SH-SY5Y (cell line): ENCODE data around the gene PMEPA1.

ENCODE experiments used
- GATA2 ChIP-seq: IDR thresholded peaks from 2 replicates; pipeline ENCODE4 v1.6.1; 2011; ENCODE audit warnings: mild to moderate bottlenecking, low read depth, low read length
- GATA3 ChIP-seq: IDR thresholded peaks from 2 replicates; pipeline ENCODE4 v1.6.1; 2011; ENCODE audit warnings: low read depth, mild to moderate bottlenecking, low read length, moderate library complexity

DNA sequence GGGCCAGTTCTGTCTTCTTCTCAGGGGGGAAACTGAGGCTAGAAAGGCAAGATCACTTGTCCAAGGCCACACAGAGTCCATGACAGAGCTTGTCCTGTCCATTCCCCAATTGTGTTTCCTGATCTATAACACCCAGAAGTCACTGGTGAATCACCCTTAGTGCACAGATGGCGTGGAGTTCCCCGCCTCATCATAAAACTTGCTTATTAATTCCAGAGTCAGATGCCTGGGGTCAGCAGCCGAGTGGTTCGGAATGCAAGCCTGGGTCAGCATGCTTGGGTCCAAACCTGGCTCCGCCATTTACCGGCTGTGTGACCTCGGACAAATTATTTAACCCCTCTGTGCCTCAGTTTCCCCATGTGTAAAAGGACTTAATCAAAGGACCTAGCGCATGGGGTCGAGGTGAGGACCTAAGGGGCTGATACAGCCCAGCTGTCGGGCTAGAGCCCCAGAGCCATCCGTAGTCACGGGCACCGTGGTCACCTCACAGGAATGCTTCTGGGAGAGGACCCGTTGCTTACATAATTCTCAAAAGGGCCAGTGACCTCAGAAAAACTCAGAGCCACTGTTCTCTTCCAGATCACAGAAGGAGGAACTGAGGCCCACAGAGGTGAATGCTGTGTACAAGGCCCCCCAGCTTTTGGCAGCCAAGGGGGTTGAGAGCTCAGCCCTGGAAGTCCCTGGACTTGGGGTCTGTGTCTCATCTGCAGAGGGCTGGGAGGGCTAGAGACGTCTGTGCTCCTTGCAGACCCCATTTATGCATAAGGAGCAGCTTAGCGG is 88.2 kb downstream of the PMEPA1 start:
- TF ChIP-seq GATA3: no peak
- no peak for TF ChIP-seq GATA2
